A549 (cell line): ENCODE results near the gene ZNF549. TPM values are rescaled to one million over a fixed set of nuclear protein-coding genes. Genes with fewer than 3 reads are reported as not detected.

ENCODE experiments used
- CBX8 ChIP-seq: fragments of 200-600 bp; sonication (generic); IDR thresholded peaks from 2 replicates; pipeline ENCODE4 v1.6.1; 2016
- CHD2 ChIP-seq: fragments of 150-350 bp; IDR thresholded peaks from 2 replicates; pipeline ENCODE4 v1.6.1; 2014; ENCODE audit warnings: low read length; ENCODE audit not compliant: partially characterized antibody
- EHMT2 ChIP-seq: fragments of 200-600 bp; sonication (generic); IDR thresholded peaks from 2 replicates; pipeline ENCODE4 v1.6.1; 2016; ENCODE audit warnings: antibody characterized with exemption, low read depth, mild to moderate bottlenecking, moderate library complexity
- FOSL2 ChIP-seq, 2 experiments: fragments of 450-650 bp in 1 of 2; fragments of >200 bp in 1 of 2; sonication (Bioruptor Twin) in 1 of 2; formaldehyde crosslinking; IDR thresholded peaks; 2 replicates each; pipeline versions ENCODE4 v1.5.0 to v1.6.1; 2016 to 2020; ENCODE audit warnings: mild to moderate bottlenecking in 1 of 2, moderate library complexity in 1 of 2
- GATA3 ChIP-seq: IDR thresholded peaks from 2 replicates; pipeline ENCODE4 v1.6.1; 2012; ENCODE audit warnings: borderline replicate concordance
- HEYL ChIP-seq: fragments of 250-450 bp; sonication (Bioruptor Pico); IDR thresholded peaks from 2 replicates; pipeline ENCODE4 v1.8.0; 2021; ENCODE audit warnings: mild to moderate bottlenecking, moderate library complexity
- JUN ChIP-seq, 2 experiments: fragments of >200 bp; sonication (Bioruptor Twin); formaldehyde crosslinking; IDR thresholded peaks; 2 replicates in 1 of 2; 3 replicates in 1 of 2; pipeline ENCODE4 v1.6.1; 2016 to 2017
- MAFK ChIP-seq: fragments of 450-650 bp; IDR thresholded peaks from 2 replicates; pipeline ENCODE4 v1.6.1; 2014; ENCODE audit not compliant: partially characterized antibody
- MAZ ChIP-seq: fragments of 150-350 bp; IDR thresholded peaks from 2 replicates; pipeline ENCODE4 v1.6.1; 2014; ENCODE audit warnings: antibody characterized with exemption, low read depth, low read length, borderline replicate concordance
- NR3C1 ChIP-seq: fragments of >200 bp; sonication (Bioruptor Twin); formaldehyde crosslinking; IDR thresholded peaks from 3 replicates; pipeline ENCODE4 v1.6.1; 2017
- POLR2AphosphoS2 ChIP-seq: conservative IDR thresholded peaks from 2 replicates; pipeline ENCODE4 v1.6.1; 2012; ENCODE audit warnings: low read length, improper control_type of control experiment, inconsistent platforms
- RARB ChIP-seq: fragments of 250-450 bp; sonication (Bioruptor Pico); IDR thresholded peaks from 2 replicates; pipeline ENCODE4 v1.8.0; 2021; ENCODE audit warnings: mild to moderate bottlenecking, moderate library complexity
- RCOR1 ChIP-seq: fragments of 150-350 bp; IDR thresholded peaks from 2 replicates; pipeline ENCODE4 v1.6.1; 2014; ENCODE audit warnings: antibody characterized with exemption, low read length, low read depth
- RFX5 ChIP-seq: fragments of 450-650 bp; IDR thresholded peaks from 2 replicates; pipeline ENCODE4 v1.7.1; 2014; ENCODE audit warnings: antibody characterized with exemption, mild to moderate bottlenecking, moderate library complexity
- RNF2 ChIP-seq: fragments of 200-600 bp; sonication (generic); IDR thresholded peaks from 2 replicates; pipeline ENCODE4 v1.6.1; 2016; ENCODE audit warnings: low read depth, mild to moderate bottlenecking, antibody characterized with exemption, moderate library complexity, borderline replicate concordance
- ZC3H11A ChIP-seq: fragments of 450-650 bp; IDR thresholded peaks from 2 replicates; pipeline ENCODE4 v1.6.1; 2014; ENCODE audit warnings: antibody characterized with exemption, mild to moderate bottlenecking
- ZNF302 ChIP-seq: fragments of 250-450 bp; sonication (Bioruptor Pico); IDR thresholded peaks from 2 replicates; pipeline ENCODE4 v1.9.0; 2021; ENCODE audit warnings: inconsistent platforms, mild to moderate bottlenecking, moderate library complexity
- ZSCAN20 ChIP-seq: fragments of 250-450 bp; sonication (Bioruptor Pico); IDR thresholded peaks from 2 replicates; pipeline ENCODE4 v1.8.0; 2022; ENCODE audit warnings: mild to moderate bottlenecking, moderate library complexity
- polyA plus RNA-seq, 4 experiments: library from polyadenylated mRNA; depleted of rRNA in 3 of 4; stranded (reverse); fragments of >200 nt; fragmentation: RNase III in 1 of 4; extraction: RNeasy Plus Mini Kit Qiagen cat#74134 plus additional on column Dnase treatment in 1 of 4; gene quantifications; 2 replicates in 3 of 4; 3 replicates in 1 of 4; pipeline ENCODE4 v1.2.3, GENCODE V29; 2011 to 2017
- TF ChIP-seq, protein P1 (sequence below): IDR thresholded peaks from 2 replicates; pipeline ENCODE4 v1.6.1; 2012
- TF ChIP-seq, protein P2 (sequence below): fragments of >200 bp; sonication (Bioruptor Twin); formaldehyde crosslinking; IDR thresholded peaks from 3 replicates; pipeline ENCODE4 v1.6.1; 2016
- TF ChIP-seq, protein P3 (sequence below): fragments of 450-650 bp; IDR thresholded peaks from 2 replicates; pipeline ENCODE4 v1.6.1; 2014; ENCODE audit warnings: antibody characterized with exemption
- TF ChIP-seq, protein P4 (sequence below): fragments of 250-450 bp; sonication (Bioruptor Pico); IDR thresholded peaks from 2 replicates; pipeline ENCODE4 v1.5.0; 2020; ENCODE audit warnings: low read depth, mild to moderate bottlenecking, moderate library complexity
- TF ChIP-seq, protein P5 (sequence below): fragments of 200-600 bp; sonication (generic); IDR thresholded peaks from 2 replicates; pipeline ENCODE4 v1.6.1; 2016; ENCODE audit warnings: antibody characterized with exemption, mild to moderate bottlenecking, moderate library complexity
- TF ChIP-seq, protein P6 (sequence below): fragments of >200 bp; sonication (Bioruptor Twin); formaldehyde crosslinking; IDR thresholded peaks from 3 replicates; pipeline ENCODE4 v1.5.1; 2016

The ZNF549 gene
- polyA plus RNA-seq, 2 of the 4 experiments (the other 2 are of a cell fraction) = 1.7 to 3.7 TPM

DNA sequence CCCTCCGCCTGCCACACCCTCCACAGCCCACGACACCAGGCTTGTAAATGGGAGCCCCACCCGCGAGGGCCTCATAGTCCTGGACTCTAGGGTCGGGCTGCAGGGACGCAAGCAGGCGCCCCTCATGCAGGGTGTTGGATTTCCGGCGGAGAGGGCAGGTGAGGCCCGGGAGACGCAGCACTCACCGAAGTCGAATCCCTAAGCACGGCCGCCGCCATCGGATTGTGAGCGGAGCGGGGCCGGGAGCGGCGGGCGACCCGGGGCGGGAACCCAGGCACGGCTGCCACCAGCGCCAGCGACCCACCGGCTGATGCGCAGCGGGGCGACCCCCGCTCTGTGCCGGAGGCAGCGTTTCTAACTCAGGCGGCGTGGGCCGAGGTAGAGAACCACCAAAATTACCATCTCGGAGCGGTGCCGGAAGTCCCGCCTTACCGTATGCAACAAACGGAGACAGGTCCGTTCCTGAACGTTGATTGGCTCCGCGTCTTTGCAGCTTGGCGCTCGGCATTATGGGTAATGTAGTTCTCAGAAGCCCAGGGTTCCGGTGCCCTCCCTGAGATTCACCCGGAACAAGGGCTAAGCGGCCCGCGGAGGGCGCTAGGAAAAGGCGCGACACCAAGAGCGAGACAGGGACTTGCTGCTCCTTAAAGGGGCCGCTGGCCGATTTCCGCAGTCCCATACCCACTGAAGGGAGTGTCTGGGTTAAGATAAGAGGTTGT is 51.5 kb downstream of the ZNF549 start, which contains the start of gene ZNF416 (continued):
- TF ChIP-seq RNF2 (no peak), RARB (CRISPR knock-in tag) (no peak), NR3C1 (no peak), GATA3 (peak; percentile 43; the same call in 1 of the 2 replicates), MAFK (no peak), FOSL2 (IDR thresholded peaks at IDR 0.05) (no peak), FOSL2 (CRISPR knock-in tag; IDR thresholded peaks at IDR 0.05) (no peak), ZC3H11A (no peak), ZSCAN20 (no peak), RFX5 (no peak; the same call in 1 of the 2 replicates), CBX8 (no peak), EHMT2 (no peak), JUN (IDR thresholded peaks at IDR 0.05) (peak in 1 of 2 experiments; percentile 57; a peak in 1 of 5 replicates), MAZ (no peak), CHD2 (peak; percentile 64), RCOR1 (no peak), ZNF302 (CRISPR knock-in tag) (no peak), HEYL (CRISPR knock-in tag) (no peak), POLR2AphosphoS2 (no peak)
- TF ChIP-seq, protein P1, sequence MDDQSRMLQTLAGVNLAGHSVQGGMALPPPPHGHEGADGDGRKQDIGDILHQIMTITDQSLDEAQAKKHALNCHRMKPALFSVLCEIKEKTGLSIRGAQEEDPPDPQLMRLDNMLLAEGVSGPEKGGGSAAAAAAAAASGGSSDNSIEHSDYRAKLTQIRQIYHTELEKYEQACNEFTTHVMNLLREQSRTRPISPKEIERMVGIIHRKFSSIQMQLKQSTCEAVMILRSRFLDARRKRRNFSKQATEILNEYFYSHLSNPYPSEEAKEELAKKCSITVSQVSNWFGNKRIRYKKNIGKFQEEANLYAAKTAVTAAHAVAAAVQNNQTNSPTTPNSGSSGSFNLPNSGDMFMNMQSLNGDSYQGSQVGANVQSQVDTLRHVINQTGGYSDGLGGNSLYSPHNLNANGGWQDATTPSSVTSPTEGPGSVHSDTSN = 0 out of 2 replicates have a peak, but pooled peaks have one; percentile 10
- TF ChIP-seq, protein P2, sequence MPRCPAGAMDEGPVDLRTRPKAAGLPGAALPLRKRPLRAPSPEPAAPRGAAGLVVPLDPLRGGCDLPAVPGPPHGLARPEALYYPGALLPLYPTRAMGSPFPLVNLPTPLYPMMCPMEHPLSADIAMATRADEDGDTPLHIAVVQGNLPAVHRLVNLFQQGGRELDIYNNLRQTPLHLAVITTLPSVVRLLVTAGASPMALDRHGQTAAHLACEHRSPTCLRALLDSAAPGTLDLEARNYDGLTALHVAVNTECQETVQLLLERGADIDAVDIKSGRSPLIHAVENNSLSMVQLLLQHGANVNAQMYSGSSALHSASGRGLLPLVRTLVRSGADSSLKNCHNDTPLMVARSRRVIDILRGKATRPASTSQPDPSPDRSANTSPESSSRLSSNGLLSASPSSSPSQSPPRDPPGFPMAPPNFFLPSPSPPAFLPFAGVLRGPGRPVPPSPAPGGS = no peak
- TF ChIP-seq, protein P3, sequence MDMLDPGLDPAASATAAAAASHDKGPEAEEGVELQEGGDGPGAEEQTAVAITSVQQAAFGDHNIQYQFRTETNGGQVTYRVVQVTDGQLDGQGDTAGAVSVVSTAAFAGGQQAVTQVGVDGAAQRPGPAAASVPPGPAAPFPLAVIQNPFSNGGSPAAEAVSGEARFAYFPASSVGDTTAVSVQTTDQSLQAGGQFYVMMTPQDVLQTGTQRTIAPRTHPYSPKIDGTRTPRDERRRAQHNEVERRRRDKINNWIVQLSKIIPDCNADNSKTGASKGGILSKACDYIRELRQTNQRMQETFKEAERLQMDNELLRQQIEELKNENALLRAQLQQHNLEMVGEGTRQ = no peak
- TF ChIP-seq, protein P4, sequence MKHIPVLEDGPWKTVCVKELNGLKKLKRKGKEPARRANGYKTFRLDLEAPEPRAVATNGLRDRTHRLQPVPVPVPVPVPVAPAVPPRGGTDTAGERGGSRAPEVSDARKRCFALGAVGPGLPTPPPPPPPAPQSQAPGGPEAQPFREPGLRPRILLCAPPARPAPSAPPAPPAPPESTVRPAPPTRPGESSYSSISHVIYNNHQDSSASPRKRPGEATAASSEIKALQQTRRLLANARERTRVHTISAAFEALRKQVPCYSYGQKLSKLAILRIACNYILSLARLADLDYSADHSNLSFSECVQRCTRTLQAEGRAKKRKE (CRISPR knock-in tag) = no peak
- TF ChIP-seq, protein P5, sequence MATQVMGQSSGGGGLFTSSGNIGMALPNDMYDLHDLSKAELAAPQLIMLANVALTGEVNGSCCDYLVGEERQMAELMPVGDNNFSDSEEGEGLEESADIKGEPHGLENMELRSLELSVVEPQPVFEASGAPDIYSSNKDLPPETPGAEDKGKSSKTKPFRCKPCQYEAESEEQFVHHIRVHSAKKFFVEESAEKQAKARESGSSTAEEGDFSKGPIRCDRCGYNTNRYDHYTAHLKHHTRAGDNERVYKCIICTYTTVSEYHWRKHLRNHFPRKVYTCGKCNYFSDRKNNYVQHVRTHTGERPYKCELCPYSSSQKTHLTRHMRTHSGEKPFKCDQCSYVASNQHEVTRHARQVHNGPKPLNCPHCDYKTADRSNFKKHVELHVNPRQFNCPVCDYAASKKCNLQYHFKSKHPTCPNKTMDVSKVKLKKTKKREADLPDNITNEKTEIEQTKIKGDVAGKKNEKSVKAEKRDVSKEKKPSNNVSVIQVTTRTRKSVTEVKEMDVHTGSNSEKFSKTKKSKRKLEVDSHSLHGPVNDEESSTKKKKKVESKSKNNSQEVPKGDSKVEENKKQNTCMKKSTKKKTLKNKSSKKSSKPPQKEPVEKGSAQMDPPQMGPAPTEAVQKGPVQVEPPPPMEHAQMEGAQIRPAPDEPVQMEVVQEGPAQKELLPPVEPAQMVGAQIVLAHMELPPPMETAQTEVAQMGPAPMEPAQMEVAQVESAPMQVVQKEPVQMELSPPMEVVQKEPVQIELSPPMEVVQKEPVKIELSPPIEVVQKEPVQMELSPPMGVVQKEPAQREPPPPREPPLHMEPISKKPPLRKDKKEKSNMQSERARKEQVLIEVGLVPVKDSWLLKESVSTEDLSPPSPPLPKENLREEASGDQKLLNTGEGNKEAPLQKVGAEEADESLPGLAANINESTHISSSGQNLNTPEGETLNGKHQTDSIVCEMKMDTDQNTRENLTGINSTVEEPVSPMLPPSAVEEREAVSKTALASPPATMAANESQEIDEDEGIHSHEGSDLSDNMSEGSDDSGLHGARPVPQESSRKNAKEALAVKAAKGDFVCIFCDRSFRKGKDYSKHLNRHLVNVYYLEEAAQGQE = peak; percentile 64
- TF ChIP-seq, protein P6, sequence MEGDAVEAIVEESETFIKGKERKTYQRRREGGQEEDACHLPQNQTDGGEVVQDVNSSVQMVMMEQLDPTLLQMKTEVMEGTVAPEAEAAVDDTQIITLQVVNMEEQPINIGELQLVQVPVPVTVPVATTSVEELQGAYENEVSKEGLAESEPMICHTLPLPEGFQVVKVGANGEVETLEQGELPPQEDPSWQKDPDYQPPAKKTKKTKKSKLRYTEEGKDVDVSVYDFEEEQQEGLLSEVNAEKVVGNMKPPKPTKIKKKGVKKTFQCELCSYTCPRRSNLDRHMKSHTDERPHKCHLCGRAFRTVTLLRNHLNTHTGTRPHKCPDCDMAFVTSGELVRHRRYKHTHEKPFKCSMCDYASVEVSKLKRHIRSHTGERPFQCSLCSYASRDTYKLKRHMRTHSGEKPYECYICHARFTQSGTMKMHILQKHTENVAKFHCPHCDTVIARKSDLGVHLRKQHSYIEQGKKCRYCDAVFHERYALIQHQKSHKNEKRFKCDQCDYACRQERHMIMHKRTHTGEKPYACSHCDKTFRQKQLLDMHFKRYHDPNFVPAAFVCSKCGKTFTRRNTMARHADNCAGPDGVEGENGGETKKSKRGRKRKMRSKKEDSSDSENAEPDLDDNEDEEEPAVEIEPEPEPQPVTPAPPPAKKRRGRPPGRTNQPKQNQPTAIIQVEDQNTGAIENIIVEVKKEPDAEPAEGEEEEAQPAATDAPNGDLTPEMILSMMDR = no peak
- TF ChIP-seq, all 56 proteins: peak for 12
